ENCODE measurements around the gene GADD45GIP1. TPM values are rescaled to one million over a fixed set of nuclear protein-coding genes. Genes with fewer than 3 reads are reported as not detected.

GADD45GIP1 gene
- polyA plus RNA-seq, 1 of the 3 experiments (the other 2 are of a cell fraction): 91.8 TPM

DNA sequence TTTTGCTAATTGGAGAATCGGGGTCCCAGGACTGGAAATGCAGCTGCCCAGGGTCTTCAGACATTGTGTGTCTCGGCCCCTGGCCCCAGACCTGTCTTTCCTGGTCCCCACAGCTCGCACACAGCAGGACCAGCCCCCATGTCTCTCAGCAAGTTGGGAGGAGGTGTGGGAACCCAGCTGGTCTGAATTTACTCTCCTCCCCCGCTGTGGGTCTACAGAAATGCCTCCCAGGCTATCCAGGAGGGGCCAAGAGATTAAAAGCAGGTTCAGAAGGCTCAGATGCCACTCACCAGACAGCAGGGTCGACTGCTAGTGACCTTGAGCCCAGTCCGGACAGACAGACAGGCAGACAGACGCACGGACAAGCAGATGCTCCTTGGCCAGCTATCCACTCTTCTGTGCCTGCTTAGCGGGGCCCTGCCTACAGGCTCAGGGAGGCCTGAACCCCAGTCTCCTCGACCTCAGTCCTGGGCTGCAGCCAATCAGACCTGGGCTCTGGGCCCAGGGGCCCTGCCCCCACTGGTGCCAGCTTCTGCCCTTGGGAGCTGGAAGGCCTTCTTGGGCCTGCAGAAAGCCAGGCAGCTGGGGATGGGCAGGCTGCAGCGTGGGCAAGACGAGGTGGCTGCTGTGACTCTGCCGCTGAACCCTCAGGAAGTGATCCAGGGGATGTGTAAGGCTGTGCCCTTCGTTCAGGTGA, 12.4 kb upstream of the GADD45GIP1 start, which contains the start of gene DAND5:
TSS of gene DAND5 (plus strand) at position 285 of the 697 bp plus-strand sequence. CDS start at position 370, 85 bp downstream.
- POLR2A ChIA-PET: interaction anchor here (0.8 to 1.4 kb wide), 7 partner anchors 8 to 183 kb away, joined by 3 to 7 read pairs (median 4); no protein-coding TSS in a partner anchor
- DNase-seq: peak; percentile 84
- CTCF ChIA-PET: interaction anchor here (0.7 to 24.6 kb wide), 9 partner anchors 7 to 183 kb away, joined by 3 to 603 read pairs (median 4); no protein-coding TSS in a partner anchor
- Histone ChIP-seq H3F3A (replicated peaks; ENCODE audit: insufficient read depth) (peaks cover 17% of the 10 kb centered on the region), H3K9me2 (no peaks in the 10 kb centered on the region), H3K4me3 (ENCODE audit: low read depth in 2 of 2, low read length in 1 of 2) (peak within 1 kb of the TSS in 1 of 2 experiments; percentile 5; a peak in 1 of 4 replicates), H3K36me3 (replicated peaks in 1 of 2; ENCODE audit: control insufficient read depth in 1 of 2, insufficient read depth in 2 of 2, low read length in 1 of 2) (no peaks in the 10 kb centered on the region), H3K9ac (no peak within 1 kb of the TSS), H3K4me2 (peak within 1 kb of the TSS; percentile 62; the same call in 1 of the 2 replicates), H4K20me1 (ENCODE audit: insufficient read depth) (no peaks in the 10 kb centered on the region), H2AFZ (ENCODE audit: low read depth) (peak within 1 kb of the TSS; percentile 47), H3K79me2 (ENCODE audit: insufficient read depth) (no peaks in the 10 kb centered on the region), H3K27me3 (ENCODE audit: insufficient read depth) (no peaks in the 10 kb centered on the region), H3K9me3 (no peaks in the 10 kb centered on the region), H3K27ac (ENCODE audit: low read depth in 2 of 2, low read length in 1 of 2) (peak within 1 kb of the TSS; percentile 54 to 93; a peak in 3 of 4 replicates), H3K4me1 (ENCODE audit: control insufficient read depth in 1 of 2, insufficient read depth in 2 of 2, low read depth in 1 of 2, low read length in 1 of 2) (peaks cover 6 to 23% of the 10 kb centered on the region in 2 experiments; a peak in 3 of 4 replicates)
- TF ChIP-seq CHD2 (IDR thresholded peaks at IDR 0.05; ENCODE audit: low read length, partially characterized antibody) (peak; percentile 87), NFIC (IDR thresholded peaks at IDR 0.05; ENCODE audit: borderline replicate concordance) (peak; percentile 60; the same call in 1 of the 2 replicates), MXI1 (IDR thresholded peaks at IDR 0.05; ENCODE audit: low read depth, low read length) (peak; percentile 46; the same call in 1 of the 2 replicates), TCF12 (IDR thresholded peaks at IDR 0.05) (peak; percentile 34; the same call in 1 of the 2 replicates), GATA2 (CRISPR knock-in tag; IDR thresholded peaks at IDR 0.05) (no peak), EP300 (IDR thresholded peaks at IDR 0.05; ENCODE audit: borderline replicate concordance in 1 of 2, low read depth in 1 of 2, low read length in 1 of 2) (peak in 1 of 2 experiments; percentile 86; a peak in 2 of 4 replicates), FOXJ3 (CRISPR knock-in tag; IDR thresholded peaks at IDR 0.05) (0 out of 2 replicates have a peak, but pooled peaks have one; percentile 47)
- TF ChIP-seq, protein P1, sequence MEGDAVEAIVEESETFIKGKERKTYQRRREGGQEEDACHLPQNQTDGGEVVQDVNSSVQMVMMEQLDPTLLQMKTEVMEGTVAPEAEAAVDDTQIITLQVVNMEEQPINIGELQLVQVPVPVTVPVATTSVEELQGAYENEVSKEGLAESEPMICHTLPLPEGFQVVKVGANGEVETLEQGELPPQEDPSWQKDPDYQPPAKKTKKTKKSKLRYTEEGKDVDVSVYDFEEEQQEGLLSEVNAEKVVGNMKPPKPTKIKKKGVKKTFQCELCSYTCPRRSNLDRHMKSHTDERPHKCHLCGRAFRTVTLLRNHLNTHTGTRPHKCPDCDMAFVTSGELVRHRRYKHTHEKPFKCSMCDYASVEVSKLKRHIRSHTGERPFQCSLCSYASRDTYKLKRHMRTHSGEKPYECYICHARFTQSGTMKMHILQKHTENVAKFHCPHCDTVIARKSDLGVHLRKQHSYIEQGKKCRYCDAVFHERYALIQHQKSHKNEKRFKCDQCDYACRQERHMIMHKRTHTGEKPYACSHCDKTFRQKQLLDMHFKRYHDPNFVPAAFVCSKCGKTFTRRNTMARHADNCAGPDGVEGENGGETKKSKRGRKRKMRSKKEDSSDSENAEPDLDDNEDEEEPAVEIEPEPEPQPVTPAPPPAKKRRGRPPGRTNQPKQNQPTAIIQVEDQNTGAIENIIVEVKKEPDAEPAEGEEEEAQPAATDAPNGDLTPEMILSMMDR (IDR thresholded peaks at IDR 0.05): no peak
- 37% methylated on average over 10 of the region's 14 CpGs for WGBS (ENCODE audit: low lambda C conversion rate)

DNA sequence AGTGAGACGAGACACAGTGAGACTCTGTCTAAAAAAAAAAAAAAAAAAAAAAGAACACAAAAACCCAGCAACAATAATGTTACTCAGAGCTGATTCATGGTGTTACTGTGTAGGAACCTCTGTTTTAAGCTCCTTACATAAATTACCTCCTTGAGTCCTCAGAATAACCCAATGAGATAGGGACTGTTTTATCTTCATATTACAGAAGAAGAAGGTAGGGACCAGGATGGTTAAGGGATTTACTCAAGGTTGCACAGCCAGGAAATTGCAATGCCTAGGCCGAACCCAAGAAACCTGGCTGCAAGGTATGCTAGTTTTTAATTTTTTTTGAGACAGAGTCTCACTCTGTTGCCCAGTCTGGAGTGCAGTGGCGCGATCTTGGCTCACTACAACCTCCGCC, 10.9 kb upstream of the GADD45GIP1 start:
- Histone ChIP-seq H3K27me3 (ENCODE audit: insufficient read depth) (no peaks in the 10 kb centered on the region), H3K36me3 (replicated peaks in 1 of 2; ENCODE audit: control insufficient read depth in 1 of 2, insufficient read depth in 2 of 2, low read length in 1 of 2) (no peaks in the 10 kb centered on the region), H3F3A (replicated peaks; ENCODE audit: insufficient read depth) (peaks cover 17% of the 10 kb centered on the region), H3K9ac (no peak overlapping the region), H3K9me2 (no peaks in the 10 kb centered on the region), H2AFZ (ENCODE audit: low read depth) (no peak overlapping the region), H3K4me1 (ENCODE audit: control insufficient read depth in 1 of 2, insufficient read depth in 2 of 2, low read depth in 1 of 2, low read length in 1 of 2) (peaks cover 6 to 14% of the 10 kb centered on the region in 2 experiments; a peak in 3 of 4 replicates), H3K9me3 (no peaks in the 10 kb centered on the region), H3K4me3 (ENCODE audit: low read depth in 2 of 2, low read length in 1 of 2) (no peak overlapping the region), H4K20me1 (ENCODE audit: insufficient read depth) (no peaks in the 10 kb centered on the region), H3K4me2 (no peak overlapping the region), H3K27ac (ENCODE audit: low read depth in 2 of 2, low read length in 1 of 2) (peak overlapping the region in 1 of 2 experiments; percentile 36; a peak in 2 of 4 replicates), H3K79me2 (ENCODE audit: insufficient read depth) (no peaks in the 10 kb centered on the region)
- TF ChIP-seq TCF12 (IDR thresholded peaks at IDR 0.05): no peak
- ChIA-PET CTCF (interaction anchor here (0.6 to 24.6 kb wide), 5 partner anchors 9 to 125 kb away, joined by 3 to 603 read pairs (median 144); no protein-coding TSS in a partner anchor), POLR2A (no interaction called here)
- no peak for DNase-seq
- WGBS (ENCODE audit: low lambda C conversion rate): 90% methylated on average over 5 of the region's 5 CpGs
